Sigmoid colon (tissue), 4 donors: ENCODE measurements around the gene TNC.

Experiments used
- CTCF ChIP-seq, 4 experiments: fragments of 450-650 bp in 3 of 4; fragments of 200-600 bp in 1 of 4; IDR thresholded peaks; one replicate each; pipeline ENCODE4 v1.5.1; 2016 to 2019; ENCODE audit warnings: antibody characterized with exemption in 4 of 4, mild to moderate bottlenecking in 3 of 4, moderate library complexity in 2 of 4
- POLR2A ChIP-seq, 2 donors: fragments of 450-650 bp; IDR thresholded peaks; one replicate each; pipeline ENCODE4 v1.6.1; 2016; ENCODE audit warnings: antibody characterized with exemption in 2 of 2, mild to moderate bottlenecking in 2 of 2, moderate library complexity in 2 of 2
- POLR2AphosphoS5 ChIP-seq, 4 donors: sonication (generic); formaldehyde crosslinking; IDR thresholded peaks; one replicate each; pipeline ENCODE4 v1.6.1; 2017; ENCODE audit warnings: antibody characterized with exemption in 4 of 4

DNA sequence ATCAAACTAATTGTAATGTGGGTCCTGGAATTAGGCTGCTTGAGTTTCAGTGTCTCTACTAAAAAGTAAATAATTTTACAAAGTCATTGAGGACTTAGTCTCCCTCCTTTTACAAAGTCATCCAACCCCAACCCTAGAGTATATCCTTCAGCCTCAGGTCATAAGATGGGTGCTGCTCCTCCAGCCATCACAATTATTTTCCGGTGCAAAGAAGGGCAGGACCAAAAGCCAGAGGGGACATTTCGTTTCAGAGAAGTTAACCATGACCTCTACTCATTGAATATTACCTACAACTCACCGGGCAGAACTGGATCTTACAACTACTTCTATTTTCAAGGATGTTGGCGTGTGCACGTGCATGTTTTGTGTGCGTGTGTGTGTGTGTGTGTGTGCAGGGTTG, 127.1 kb downstream of the TNC start:
- TF ChIP-seq CTCF (IDR thresholded peaks at IDR 0.05) = no peak
- no peak for TF ChIP-seq POLR2AphosphoS5 (IDR thresholded peaks at IDR 0.05)
- no peak for TF ChIP-seq POLR2A (IDR thresholded peaks at IDR 0.05)
